Midbrain (tissue), 1 donor: ENCODE measurements around the gene BTBD7.

Source experiments
- DNase-seq: peaks from one replicate; lab custom pipeline; 2025; lab: John Stamatoyannopoulos, UW

BTBD7 gene

DNA sequence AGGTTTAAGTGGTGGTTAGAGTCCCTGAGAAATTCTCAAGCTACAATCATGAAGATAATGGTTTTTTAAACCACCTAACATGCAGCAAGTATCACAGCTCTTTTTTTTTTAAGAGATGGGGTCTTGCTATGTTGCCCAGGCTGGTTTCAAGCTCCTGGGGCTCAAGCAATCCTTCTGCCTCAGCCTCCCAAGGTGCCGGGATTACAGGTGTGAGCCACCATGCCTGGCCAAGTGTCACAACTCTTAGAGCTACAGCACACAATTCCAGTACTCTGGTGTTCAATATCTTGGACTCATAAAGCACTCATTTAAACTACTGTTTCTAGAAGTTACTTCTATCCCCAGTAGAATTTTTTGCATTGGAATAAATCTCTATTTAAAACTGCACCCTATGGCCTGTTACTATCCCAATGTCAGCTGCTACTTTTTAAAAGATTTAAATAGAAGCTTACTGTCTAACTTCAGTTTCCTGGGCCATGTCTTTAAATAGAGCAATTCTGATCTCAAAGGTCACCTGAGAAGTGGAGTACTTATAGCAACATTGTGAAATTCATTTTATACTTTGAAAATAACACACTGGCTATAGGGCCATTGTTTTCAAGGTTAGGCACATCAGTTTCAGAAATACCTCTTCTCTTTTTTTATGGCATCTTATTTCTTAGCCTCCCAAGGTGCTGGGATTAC, 137.4 kb downstream of the BTBD7 start:
- DNase-seq = no peak
